Putamen (tissue), 1 donor: ENCODE measurements around the gene PCDHGC3.
A peak's percentile ranks its signal among the peaks of the same experiment; 100 is the strongest.

Experiments used
- DNase-seq: peaks from one replicate; pipeline ENCODE4 v3.0.0-alpha.2; 2016; ENCODE audit warnings: low spot score

PCDHGC3 gene

DNA sequence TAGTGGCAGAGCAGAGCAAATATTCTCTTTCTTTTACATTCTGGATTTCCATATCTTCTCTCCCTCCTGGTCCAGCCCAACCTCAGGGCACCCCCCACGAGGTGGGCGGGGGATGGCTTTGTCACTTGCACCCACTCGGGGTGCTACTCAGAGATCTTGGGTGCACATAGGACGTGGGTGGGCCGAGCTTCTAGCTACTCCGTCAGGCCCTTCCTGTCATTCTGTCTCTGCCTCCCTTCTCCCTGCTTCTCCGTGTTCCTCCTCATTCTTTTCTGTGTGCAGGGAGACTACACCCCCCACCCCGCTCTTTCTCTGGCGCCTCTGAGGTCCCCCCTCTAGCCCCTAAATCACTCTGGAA is 32.7 kb downstream of the PCDHGC3 start:
- no peak for DNase-seq

DNA sequence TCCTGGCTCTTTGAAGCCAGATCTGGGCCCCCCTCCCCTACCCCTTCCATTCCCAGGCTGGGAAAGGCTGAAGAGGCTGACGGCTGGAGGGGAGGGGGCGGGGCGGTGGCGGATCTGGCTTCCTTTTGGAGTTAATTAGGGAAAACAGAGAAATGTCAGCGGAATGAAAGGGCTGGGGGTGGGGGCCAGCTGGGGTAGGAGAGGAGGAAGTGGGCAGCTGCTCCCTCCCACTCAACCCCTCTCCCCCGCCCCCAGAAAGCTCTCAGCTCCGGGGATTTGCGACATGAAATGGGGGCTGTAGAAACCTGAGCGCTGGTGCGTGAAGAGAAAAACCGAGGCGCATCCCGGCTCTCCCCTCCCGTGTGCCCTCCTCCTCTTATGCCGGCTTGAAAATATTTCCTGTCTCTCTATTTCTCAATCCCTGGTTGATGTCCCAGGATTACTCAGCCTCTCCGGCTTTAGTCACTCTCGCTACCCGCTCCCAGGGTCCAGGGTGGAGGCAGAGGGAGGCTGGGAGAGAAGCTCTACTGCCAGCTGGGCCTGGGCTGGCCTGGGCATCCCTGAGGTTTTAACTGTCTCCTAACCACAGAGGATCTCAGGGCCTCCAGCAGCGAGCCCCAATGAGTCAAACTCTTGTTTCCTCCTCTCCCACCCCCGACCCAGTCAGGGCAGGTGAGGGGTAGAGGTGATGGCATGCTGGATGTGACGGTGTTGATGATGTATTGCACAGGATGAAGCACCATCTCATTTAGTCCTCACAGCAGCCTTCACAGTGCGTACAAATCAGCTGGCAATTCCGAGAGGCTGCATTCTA is 33.2 kb downstream of the PCDHGC3 start:
- DNase-seq: no peak

DNA sequence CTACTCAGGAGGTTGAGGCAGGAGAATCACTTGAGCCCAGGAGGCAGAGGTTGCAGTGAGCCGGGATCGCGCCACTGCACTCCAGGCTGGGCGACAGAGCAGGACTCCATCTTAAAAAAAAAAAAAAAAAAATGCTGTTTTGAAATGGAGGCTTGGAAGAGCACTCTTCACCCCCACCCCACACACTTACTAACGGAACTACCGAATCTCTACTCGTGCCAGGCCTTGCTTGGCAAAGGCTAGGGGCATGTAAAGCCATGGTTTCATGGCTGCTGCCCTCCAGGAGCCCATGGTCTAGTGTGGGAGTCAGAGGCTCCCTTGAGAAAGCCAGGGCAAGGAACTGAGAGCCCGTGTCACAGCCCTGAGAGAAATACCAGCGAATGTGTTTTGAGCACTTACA is 34.4 kb downstream of the PCDHGC3 start:
- DNase-seq: no peak

GRCh38 chr5:141510850-141511601 is 35.3 kb downstream of the PCDHGC3 start:
- DNase-seq: no peak

DNA sequence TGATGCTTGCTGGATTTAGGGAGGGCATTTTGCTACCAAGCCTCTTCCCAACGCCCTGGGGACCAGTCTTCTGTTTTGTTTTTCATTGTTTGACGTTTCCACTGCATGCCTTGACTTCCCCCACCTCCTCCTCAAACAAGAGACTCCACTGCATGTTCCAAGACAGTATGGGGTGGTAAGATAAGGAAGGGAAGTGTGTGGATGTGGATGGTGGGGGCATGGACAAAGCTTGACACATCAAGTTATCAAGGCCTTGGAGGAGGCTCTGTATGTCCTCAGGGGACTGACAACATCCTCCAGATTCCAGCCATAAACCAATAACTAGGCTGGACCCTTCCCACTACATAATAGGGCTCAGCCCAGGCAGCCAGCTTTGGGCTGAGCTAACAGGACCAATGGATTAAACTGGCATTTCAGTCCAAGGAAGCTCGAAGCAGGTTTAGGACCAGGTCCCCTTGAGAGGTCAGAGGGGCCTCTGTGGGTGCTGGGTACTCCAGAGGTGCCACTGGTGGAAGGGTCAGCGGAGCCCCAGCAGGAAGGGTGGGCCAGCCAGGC is 36.1 kb downstream of the PCDHGC3 start:
- DNase-seq: no peak

DNA sequence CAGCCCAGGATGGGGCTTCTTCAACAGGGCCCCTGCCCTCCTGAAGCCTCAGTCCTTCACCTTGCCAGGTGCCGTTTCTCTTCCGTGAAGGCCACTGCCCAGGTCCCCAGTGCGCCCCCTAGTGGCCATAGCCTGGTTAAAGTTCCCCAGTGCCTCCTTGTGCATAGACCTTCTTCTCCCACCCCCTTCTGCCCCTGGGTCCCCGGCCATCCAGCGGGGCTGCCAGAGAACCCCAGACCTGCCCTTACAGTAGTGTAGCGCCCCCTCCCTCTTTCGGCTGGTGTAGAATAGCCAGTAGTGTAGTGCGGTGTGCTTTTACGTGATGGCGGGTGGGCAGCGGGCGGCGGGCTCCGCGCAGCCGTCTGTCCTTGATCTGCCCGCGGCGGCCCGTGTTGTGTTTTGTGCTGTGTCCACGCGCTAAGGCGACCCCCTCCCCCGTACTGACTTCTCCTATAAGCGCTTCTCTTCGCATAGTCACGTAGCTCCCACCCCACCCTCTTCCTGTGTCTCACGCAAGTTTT is 36.7 kb downstream of the PCDHGC3 start:
- no peak for DNase-seq

DNA sequence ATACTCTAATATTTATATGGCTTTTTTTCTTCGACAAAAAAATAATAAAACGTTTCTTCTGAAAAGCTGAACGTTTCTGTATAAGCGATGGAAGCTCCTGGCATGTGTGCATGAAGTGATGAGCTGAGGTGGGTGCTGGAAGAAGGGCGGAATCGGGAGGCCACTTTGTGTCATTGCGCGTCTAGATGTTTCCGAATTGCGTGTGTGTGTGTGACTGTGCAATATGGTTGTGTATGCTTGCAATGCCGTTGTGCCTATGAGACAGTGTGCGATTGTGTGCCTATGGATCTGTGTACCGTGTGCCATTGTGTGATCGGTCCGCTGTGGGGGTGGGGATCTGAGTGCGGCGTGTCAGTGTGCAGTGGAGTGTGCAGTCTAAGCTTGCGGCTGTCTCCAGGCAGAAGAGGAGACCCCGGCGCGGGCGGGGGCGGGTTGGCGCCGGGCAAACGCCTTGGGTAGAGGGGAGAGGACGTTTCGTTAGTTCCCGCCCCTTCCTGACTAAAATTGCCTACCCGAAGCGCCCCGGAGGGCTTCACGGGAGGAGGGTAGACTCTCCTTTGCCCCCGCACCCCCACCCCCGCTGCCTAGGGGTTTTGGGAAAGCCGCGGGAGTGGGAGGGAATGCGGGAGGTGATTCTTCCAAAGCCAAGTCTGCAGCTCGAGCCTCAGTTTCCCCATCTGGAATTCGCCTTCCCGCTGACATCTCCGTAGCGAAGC is 37.3 kb downstream of the PCDHGC3 start:
- DNase-seq: peak; percentile 53

DNA sequence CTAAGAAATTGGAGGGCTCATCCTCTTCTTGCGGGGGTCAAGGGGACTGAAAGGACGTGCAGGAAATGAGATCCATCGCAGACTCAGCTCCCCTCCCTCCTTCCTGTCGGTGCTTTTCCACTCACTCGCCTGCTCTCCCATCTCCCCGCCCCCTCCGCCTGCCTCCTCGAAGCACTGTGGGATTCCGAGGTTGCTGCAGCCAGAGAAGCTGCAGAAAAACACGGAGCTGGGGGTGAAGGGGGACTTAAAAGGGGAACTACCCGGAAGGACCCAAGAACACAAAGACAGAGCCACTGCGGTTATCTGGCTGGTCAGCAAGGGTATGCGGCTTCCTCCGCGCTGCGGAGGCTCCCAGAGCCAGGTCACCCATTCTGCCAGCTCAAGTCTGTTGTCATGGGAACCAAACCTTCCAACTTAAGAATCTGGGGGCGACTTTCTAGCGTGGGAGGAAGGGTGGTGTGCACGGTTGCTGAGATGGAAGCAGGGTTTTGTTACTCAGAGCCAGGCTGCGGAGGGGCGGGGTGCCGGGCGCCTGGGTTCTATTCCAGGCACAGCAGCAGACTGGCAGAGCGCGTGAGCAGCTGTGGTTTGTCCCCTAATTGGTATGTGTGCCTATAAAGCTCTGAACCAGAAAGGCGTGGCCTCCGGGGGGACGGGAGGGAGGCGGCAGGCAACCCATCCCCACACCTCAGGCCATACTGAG is 38.0 kb downstream of the PCDHGC3 start:
- peak; percentile 89 for DNase-seq

DNA sequence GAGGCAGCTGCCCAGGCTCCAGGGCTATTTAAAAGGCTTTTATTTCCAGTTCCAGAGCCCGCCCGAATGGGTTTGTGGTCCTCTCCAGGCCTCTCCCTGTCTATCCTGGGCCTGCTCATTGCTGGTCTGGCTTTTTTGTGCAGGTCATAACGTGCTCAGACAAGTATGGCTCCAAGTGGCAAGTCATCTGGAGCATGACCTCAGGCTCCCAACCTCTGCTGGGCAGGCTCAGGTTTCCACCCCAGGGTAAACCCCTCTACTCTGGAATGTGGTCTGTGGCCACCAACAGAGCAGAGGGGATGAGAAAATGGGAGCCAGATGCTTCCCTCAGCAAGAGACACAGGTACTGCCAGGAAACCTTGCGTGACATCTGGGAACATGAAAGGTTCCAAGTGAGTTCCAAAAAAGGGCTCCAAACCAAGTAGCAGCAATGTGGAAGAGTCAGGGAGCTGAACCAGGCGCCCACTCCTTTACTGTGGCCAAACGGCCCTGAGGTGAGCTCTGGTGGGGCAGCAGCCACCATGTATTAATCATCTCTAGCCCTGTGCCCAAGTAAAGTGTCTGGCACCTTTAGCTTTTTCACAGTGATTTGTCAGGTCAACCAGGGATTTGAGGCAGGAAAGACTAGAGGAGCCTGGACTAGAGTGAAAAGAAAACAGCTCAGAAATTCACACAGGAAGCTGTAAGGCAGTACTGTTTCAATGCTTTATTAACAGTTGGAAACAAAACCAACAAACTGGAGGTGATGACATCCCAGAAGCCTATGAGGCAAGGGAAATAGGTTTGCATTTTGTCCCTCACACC is 38.8 kb downstream of the PCDHGC3 start:
- no peak for DNase-seq

- no peak for DNase-seq
Measured at GRCh38 chr5:141515141-141515540, 39.4 kb downstream of the PCDHGC3 start.

- no peak for DNase-seq
Measured at GRCh38 chr5:141515946-141516671, 40.3 kb downstream of the PCDHGC3 start.

DNA sequence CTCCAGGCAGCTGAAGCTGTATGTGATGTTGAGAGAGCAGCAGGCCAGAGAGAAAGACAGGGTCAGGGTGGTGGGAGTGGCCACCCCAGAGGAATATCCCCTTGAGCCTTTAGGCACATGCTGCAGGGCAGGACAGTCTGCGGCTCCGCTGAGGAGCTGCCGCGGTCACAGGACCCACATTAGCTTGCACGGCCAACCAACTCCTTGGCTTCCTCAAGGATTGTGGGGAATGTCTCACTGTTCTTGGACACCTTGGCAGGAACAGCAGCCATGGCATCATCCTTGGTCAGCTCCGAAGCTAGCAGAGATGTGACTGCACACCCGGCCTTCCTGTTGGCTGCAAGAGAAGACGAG is 40.9 kb downstream of the PCDHGC3 start:
- DNase-seq: no peak

GRCh38 chr5:141517312-141517711 is 41.5 kb downstream of the PCDHGC3 start:
- no peak for DNase-seq

GRCh38 chr5:141517880-141518617 is 42.3 kb downstream of the PCDHGC3 start:
- no peak for DNase-seq

- DNase-seq: no peak
Measured at GRCh38 chr5:141518618-141519015, 42.9 kb downstream of the PCDHGC3 start.

DNA sequence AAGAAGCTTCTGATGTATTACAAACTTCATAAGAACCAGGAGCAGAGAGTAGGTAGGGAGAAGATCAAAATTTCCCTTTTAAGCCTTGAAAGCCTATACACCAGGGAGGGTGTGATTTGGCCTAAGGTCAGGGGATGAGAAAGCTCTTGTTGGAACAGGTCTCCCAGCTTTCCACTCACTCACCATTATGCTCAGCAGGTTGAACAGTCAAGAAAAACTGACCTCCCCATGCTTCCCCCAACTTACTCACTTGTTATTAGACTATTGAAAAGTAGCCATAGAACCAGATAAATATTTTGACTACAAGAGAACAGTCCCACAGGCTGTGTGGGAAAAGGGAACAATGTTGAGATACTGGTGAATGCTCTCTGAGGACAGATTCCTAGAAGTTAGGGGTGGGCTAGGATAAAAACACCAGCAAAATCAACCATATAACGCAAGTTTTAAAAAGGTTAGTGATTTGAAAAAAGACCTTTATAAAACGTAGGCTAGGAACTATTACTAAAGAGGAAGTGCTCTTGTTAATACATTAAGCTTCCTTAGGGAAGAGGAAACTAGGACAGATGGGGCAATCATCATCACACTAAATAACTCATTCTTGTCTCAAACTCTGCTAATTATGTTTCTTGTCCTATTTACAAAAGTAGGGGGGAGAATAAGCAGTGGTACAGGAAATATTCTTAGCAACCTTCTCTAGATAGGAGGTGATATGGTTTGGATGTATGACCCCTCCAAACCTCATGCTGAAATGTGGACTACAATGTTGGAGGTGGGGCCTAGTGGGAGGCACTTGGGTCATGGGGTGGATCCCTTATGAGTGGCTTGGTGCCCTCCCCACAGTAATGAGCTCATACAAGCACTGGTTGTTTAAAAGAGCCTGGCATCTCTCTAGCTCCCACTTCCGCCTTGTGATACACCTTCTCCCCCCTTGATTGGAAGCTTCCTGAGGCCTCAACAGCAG is 44.1 kb downstream of the PCDHGC3 start:
- no peak for DNase-seq

DNA sequence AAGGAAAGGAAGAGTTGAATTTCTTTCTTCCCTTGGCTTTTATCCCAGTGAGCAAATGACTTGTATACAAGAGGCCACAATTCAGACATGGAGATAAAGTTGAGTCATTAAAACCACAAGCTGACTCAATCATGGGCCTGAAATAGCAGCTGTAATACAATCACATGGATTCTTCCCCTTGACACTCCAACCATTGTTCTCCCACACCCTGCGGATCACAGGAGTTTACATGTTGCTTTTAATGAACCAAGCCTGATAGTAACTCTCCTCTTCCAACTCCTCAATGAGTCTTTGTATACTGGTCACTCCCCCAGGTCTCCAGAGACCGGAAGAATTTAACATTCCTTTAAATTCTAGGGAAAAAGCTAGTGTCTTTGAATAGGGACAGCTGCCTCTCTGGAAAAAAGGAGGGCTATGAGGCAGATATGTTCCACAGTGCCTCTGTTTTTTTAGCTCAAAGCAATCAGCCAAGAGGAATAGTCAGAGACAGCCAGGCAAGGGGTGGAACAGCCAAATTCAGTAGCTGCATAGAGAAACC is 45.5 kb downstream of the PCDHGC3 start:
- peak; percentile 85 for DNase-seq

DNA sequence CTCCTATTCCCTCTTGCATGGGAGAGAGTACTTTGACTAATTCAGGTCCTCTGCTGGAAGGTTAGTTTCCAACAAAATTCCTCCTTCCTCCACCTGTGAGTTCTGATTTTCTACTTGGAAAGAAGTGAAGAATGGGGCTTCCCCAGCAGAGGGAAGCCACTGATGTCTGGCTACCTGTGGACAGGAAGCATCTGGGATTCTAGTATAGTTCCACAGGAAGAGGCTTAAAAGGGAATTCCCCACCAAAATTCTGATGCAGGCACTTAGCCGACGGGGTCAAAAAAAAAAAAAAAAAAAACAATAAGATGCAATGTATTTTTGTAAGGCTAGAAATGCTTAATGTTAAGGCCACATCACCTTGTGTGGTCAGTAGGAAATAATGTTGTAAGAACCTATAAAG is 46.5 kb downstream of the PCDHGC3 start:
- DNase-seq: no peak
